GM19035 (cell line): ENCODE data around the gene PPFIA4.

Experiments used
- ATAC-seq: cut with Tn5 transposase; IDR thresholded peaks from one replicate; pipeline ENCODE4 v1.9.1; 2021; ENCODE audit not compliant: unreplicated experiment

The PPFIA4 gene

DNA sequence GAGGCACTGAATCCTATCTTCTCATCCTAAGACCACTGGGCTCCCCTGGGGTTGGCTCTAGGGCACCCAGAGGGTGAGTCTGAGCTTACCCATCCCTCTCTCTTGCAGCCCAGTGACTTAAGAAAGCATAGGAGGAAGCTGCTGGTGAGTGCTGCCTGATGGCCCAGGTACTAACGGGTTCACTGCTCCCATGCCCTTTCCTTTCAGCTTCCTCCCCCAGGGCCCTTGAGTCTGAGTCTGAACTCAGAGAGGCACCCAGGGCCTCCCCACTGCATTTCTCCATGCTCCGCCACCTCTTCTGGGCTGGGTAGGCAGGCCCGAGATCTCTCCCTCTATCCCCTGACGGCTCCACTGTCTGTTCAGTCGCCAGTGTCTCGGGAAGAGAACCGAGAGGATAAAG lies 29.7 kb downstream of the PPFIA4 start:
- ATAC-seq = no peak

DNA sequence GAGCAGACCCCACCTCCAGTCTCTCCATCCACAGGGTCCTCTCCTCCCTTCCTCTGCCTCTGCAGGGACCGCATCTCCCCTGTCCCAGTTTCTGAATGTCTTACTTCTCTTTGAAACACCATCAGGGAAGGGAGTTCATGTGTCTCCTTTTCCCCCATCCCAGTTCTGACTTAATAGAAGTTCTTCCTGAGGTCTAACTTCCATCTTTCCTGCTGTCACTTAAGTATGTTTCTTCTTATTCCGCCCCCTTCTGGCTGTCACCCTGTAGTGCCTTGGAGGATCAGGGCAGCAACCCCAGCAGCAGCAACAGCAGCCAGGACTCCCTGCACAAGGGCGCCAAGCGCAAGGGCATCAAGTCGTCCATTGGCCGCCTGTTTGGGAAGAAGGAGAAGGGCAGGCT lies 30.2 kb downstream of the PPFIA4 start:
- no peak for ATAC-seq

DNA sequence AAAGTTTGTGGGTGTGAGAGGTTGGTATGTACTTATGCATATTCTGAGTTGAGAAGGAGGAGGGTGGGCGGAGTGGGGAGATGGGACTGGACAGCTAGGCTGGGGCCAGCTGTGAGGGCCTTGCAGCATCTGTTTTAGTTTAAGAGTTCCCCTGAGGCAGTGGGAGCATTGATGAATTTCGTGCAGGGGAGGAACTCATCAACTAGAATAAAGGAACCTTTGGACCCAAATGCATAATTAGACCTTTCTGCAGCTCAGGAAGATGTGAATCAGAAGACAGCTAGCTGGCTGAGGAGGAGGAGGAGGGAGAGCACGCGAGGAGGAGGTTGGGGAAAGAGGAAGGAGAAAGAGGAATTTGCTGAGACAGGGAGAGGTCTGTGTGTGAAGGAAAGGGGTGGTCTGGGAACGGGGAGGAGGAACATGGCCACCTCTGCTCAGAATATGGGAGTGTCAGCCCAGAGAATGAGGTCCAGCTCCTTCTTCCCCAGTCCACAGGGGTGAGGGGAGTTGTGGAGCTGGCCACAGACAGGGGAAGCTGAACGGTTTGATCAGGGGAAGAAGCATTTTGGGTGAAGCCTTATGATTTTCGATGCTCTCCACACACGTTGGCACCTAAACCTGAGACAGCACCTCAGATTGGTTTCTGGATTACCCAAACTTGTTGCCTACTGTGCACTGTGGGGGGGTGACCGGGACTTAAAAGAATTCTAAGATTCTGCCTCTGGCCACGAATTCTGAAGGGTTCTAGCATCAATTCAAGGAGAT lies 31.8 kb downstream of the PPFIA4 start:
- ATAC-seq = no peak

DNA sequence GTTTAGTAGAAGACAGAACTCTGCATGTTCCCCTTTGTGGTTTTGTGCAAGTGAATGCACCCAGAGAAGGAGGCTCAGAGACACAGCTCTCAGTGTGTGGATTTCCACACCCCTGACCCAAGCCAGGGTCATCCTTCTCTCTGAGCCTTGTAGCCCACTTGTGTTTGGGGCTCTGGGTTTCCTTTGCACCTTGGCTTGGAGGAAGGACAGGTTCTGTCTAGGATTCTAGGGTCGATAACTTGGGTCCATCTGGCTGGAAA lies 32.3 kb downstream of the PPFIA4 start:
- no peak for ATAC-seq

DNA sequence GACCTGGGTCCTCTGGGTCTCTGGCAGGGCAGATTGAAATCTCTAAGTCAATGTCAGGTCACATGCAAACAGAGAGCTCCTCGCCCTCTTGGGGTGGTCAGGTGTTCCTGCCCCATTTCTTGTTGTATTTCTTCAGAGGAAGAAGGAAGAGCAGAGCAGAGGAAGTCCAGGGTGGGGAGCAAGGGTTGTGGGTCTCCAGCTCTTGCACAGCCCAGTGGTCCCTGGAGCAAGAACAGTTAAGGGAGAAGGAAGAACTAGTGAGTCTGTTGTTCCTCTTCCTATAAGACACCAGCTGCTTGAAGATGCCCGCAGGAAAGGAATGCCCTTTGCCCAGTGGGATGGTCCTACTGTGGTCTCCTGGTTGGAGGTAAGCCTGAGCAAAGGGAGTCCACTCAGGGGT lies 33.2 kb downstream of the PPFIA4 start:
- ATAC-seq = no peak

DNA sequence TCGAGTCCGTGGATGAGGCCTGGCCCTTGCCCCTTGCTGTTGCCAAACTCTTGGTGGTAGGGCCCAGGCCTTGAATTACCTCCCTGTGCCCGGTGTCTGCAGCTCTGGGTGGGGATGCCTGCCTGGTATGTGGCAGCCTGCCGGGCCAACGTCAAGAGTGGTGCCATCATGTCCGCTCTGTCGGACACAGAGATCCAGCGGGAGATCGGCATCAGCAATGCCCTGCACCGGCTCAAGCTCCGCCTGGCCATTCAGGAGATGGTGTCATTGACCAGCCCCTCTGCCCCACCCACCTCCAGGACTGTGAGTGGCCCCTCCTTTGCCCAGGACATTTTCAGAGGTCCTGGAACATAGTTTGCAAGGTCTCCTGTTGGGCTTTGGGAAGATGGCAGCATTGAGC lies 33.8 kb downstream of the PPFIA4 start:
- no peak for ATAC-seq

DNA sequence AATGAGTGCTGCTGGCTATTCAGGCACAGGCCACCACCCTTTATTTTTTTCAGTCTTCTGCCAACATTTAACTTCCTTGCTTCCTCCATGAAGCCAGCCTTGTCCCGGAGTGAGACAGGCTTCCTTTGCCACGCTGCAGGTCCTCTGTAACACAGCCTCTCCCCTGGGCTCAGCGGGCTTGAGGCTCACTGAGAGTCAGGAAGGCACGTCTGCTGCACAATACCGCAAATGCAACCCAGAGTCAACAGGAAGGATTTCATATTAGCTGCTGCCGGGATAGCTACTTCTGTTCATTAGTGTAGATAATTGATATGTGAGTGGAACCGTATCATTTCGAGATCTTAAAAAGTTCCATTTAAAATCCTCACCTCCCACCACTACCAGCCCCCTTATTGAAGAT lies 37.0 kb downstream of the PPFIA4 start:
- no peak for ATAC-seq

DNA sequence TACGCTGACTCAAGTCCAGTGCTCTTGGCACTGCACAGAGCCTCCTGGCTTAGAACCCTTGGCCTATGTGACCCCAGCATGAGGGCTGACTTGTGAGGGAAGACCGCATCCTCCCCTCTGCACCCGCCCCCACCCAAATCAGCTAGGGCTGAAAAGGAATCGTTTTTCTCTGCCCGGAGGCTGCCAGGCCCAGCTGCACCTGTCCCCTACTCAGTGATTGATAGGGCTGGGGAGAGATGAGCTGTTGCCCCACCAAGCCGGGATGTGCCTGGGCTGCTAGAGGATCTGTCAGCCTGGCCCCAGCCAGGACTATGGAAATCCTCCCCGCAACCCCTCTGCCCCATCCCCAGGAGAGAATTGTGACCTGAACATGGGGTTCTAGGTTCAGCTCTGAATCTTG lies 38.9 kb downstream of the PPFIA4 start:
- ATAC-seq = no peak

DNA sequence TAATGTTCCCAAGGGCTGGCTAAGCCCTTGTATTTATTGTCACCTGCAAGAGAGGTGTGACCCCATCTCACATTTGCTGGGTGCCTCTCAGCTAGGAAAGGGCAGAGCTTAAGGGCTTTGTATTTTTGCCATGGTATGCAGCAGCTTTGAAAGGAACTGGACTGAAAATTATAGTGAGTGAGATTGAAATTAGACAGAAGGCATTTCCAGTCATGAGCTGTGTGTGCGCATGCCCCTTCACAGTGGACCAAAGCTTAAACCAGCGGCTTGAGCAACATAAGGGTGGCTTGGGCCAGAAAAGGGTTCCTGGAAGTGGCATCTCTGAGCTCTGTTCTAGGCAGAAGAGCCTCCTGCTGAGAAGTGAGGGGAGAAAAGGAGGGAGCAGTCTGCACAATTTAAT lies 39.7 kb downstream of the PPFIA4 start:
- no peak for ATAC-seq

DNA sequence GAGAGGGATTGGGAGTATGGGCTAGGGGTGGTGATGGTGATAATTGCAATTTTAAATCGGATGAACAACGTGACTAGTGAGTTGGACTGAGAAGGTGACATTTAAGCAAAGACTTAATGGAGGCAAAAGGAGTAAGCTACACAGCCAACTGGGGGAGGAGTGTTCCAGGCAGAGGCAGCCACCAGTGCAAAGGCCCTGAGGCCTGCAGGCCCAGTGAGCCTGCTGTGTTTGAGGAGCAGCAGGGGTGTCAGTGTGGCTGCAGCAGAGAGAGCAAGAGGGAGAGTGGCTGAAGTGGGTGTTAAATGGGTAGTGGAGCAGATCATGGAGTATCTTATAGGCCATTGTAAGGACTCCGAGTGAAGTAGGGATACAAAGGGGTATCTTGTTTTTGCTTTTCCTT lies 40.7 kb downstream of the PPFIA4 start:
- ATAC-seq = no peak

DNA sequence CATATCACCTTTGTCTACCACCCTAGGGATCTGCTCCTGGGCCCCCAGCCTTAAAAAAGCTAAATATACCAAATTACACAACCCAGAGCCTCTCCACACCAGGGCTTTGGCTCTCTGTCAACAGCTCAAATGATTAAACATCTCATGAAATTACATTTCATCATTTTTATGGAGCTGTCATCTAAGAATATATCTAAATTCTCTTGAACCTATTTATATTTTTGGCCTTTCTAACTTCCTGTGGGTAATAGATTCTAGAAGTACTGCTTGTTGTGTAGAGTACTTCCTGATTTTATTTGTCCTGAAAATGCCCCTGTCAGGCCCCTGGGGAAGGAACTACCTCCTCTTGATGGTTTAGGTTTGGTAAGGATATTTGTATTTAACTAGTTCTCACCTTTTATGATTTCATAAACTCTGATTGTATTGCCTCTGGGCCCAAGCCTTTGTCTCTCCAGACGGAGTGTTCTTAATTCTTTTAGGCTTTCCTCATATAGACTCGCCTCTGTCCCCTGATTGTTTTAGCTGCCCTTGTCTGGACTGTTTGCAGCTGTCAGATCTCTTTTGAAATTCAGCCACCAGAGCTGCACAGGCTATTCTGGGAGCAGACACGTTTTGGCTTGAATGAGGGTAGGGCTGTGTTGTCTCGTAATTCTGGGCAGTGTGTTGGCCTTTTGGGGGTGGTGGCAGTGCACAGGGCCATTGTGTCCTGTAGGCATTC lies 42.9 kb downstream of the PPFIA4 start:
- ATAC-seq = no peak

DNA sequence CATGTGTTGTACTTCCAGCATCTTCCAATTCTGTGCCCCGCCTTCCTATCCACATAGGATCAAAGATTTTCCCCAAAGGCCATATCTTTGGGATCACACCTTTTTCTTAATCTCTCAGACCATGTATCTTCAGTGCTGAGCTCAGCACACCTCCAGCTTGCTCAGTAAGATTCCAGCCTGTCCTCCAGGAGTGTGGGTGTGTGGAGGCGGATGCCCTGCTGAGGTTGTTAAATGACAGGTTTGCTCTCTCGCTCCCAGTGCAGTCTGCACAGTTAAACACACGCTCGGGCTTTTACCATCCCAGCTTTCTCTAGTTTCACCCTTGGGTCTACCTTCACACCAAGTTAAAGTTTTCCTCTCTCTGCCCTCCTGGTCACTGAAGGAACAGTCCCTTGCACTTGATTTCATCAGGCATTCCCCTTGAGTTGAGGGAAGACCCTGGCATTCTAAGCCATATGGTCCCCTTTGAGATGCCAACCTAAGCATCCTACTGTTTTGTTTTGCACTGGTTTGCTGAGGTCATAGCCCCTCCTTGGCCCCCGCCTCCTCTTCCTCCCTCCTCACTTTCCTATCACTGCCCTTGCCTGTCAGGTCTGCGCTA lies 45.8 kb downstream of the PPFIA4 start:
- ATAC-seq = no peak

DNA sequence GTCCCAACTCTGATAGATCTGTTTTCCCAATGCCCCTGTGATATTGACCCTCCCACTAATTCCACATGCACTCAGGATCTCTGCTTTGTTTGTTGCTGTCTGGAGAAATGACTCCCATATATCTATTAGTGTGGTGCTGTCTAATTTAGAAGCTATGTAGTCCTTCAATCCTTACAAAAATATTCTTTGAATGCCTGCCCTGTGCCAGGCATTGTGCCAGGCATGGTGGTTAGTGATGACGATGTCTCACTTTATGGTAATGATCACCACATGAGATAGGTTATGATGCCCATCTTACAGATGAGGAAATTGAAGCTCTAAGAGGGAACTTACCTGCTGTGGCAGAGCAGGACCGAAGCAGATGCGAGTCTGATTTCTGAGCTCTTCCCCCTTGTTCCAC lies 46.6 kb downstream of the PPFIA4 start:
- ATAC-seq = no peak

DNA sequence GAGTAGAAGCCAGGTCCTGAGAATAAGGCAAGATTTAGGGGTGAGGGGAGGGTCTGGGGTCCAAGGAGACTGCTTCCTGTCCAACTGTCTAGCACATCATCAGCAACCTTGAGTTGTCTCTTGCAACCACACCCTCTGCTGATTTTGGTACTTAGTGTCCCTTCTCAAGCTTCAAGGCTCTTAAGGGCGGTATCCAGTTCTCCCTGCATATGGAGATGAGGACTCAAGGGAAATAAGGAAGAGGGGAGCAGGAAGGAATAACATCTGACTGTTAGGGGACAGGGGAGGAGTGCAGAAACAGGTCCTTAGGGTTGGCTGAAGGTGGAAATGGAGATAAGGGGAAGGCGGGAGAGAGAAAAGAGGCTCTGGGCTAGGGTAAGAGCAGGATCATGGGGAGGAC lies 47.2 kb downstream of the PPFIA4 start:
- no peak for ATAC-seq

DNA sequence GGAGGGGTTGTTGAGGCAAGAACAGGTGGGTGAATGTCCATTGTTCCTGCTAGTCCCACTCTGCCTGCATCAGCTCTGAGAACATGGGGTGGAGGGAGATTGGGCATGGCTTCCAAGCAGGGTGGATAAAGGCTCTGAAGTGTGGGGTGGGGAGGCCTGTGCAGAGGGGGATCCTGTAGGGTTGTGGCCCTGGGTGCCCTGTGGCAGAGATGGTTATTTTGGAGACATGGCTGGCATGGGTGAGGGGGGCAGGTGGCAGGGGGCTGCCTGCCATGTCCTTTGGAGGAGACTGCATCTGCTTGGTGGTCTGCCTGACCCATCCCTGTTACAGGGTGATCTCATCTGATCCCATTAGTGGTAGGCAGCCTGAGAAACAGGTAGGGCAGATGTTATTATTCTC lies 48.3 kb downstream of the PPFIA4 start:
- ATAC-seq = no peak

DNA sequence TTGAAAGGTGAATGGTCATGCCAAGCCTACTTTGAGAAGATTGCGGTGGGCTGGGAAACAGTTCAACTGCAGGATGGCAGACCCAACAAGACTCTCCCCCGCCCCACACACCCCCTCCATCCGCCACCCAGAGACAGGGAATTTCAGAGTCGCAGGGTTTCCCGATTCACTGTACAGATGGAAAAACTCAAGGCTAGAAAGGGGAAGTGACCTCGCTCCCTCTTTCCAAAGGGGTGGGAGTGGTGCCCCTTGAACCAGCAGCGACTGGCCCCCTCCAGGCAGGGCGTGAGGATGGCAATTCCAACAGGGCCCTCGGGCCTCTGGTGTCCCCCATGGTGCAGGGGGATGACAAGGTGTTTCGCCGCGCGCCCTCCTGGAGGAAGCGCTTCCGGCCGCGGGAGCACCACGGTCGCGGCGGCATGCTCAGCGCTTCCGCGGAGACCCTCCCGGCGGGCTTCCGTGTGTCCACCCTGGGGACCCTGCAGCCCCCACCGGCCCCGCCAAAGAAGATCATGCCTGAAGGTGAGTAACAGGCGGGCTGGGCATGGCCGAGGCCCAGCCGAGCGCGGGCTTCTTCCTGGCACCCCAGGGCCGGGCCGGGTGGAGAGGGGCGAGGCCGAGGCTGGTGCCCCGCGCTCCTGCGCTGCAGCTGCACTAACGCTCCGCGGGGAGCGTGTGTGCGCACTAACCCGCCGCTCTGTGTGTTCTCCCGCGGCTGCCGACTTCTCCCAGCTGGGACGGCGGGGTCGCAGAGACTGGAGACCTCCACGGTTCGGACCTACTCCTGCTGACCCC lies 49.1 kb downstream of the PPFIA4 start:
- ATAC-seq = no peak

DNA sequence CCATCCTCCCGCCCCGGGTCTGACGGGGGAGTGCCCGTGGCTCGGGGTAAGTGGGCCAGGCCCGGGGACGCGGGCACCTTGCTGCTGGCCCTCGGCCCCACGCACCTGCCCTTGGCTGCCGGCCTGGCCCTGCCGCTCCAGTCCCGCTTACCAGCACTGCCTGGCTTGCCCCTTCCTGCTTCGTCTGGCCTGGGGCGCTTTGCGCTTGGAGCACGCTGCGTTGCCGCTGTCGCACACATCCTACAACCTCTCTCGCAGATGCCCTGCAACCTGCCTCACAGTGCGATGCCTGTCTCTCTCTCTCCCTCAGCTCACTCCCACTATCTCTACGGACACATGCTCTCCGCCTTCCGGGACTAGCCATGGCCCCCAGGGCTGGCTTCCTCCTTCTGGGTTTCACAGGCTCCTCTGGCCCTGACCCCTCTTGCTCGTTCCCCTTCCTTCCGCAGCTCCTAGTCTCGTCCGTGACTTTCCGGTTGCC lies 49.8 kb downstream of the PPFIA4 start:
- ATAC-seq = no peak

DNA sequence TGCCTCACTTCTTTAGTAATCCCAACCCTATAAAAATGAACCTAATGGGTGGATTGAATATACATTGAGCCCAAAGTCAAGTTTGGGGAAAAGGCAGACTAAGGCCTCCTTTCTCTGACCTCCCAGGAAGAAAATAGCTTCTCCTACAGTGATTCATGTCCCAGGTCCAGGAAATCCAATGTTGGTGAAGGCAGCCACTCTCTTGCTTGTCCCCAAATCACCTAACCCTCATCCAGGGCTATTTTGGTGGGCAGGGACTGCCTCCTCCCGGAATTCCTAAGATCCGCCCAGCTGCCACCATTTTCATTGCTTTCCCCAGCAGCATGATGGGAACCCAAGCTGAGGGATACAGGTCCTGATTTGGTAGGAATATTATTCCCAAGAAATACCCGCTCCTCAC lies 51.1 kb downstream of the PPFIA4 start:
- ATAC-seq = no peak

DNA sequence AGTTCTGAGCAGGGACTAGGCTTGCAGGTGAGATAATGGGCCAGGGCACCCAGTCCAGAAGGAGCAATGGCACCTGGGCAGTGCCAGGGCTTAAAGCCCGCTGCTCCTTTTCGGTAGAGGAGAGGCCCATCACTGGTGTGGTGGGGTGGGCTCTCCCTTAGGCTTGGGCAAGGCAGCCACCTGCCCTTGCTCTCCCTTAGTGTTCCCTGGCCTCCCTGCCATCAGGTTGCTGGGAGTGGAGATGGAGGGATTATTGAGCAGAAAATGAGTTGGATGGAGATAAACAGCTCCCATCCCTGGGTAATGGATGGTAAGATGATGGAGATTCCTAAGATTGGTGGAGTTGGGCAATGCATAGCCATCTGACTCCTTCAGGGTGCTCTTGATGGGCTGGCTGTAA lies 51.7 kb downstream of the PPFIA4 start:
- no peak for ATAC-seq

DNA sequence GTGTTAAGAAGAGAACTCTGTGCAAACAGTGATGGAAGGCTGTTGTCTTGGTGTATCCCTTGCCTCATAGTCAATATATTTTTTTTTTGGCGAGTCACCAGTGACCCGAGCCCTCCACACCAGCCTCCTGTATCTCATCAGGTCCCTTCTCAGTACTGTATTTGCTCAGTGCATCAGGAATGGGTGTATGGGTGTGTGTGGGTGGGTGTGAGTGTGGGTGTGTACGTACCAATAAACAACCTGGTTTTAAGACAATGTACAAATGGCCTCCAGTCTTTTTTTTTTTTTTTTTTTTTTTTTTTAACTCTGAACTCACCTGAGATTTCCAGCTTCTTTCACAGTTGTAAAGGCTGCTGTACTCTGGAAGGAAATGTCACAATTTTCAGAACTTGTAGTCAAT lies 52.2 kb downstream of the PPFIA4 start:
- no peak for ATAC-seq

DNA sequence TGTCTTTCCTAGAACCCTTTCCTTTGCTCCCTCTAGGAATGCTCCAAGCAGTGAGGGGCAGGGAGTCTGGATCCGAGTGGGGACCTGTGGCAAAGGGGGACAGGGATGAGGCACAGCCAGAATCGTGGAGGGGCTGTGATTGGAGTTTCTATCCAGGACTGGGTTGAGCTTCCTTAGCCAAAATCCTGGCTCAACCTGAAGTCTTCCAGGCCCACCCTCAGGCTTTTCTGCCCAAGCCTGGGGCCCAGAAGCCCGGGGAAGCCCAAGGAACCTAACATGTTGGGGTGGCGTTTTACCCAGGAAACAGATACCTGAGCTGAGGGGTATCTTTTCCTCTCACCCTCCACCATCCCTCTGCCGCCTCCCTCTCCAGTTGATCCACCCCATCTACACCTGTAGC lies 54.2 kb downstream of the PPFIA4 start:
- no peak for ATAC-seq
